ENCODE data around the gene PTK7. TPM values are rescaled to one million over a fixed set of nuclear protein-coding genes. Genes with fewer than 3 reads are reported as not detected.

Gene PTK7
- total and polyA plus RNA-seq, 2 donors (not counting 3 experiments of a cell fraction or from before 2014, with no cell fraction given), result 41.9 to 65.6 TPM

DNA sequence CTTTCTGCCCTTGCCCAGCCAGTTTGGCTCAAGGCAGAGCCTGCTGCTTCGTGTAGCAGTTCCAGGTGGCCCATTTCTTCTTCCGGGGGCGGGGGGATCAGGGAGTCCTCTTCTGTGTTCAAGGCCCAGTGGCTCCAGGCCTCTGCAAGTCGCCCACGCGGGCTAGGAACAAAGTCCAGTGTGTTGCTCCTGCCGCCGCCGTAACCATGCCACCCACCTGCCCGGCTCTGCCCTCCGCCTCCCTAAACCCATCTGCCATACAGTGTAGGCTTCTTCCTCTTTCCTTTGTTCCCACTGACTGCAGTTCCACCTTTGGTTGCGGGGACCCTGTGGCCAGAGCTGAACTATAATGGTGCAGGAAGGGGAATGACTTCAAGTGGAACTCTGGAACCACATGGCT is 51.1 kb downstream of the PTK7 start:
- no peak for TF ChIP-seq EZH2 (IDR thresholded peaks at IDR 0.05; ENCODE audit: borderline replicate concordance, low read depth, low read length, severe bottlenecking)
- TF ChIP-seq POLR2A (IDR thresholded peaks at IDR 0.05; ENCODE audit: low read depth, low read length), result no peak
- no peak for TF ChIP-seq FOS (IDR thresholded peaks at IDR 0.05; ENCODE audit: borderline replicate concordance, insufficient read depth, low read length)
- TF ChIP-seq, protein P1, sequence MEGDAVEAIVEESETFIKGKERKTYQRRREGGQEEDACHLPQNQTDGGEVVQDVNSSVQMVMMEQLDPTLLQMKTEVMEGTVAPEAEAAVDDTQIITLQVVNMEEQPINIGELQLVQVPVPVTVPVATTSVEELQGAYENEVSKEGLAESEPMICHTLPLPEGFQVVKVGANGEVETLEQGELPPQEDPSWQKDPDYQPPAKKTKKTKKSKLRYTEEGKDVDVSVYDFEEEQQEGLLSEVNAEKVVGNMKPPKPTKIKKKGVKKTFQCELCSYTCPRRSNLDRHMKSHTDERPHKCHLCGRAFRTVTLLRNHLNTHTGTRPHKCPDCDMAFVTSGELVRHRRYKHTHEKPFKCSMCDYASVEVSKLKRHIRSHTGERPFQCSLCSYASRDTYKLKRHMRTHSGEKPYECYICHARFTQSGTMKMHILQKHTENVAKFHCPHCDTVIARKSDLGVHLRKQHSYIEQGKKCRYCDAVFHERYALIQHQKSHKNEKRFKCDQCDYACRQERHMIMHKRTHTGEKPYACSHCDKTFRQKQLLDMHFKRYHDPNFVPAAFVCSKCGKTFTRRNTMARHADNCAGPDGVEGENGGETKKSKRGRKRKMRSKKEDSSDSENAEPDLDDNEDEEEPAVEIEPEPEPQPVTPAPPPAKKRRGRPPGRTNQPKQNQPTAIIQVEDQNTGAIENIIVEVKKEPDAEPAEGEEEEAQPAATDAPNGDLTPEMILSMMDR (IDR thresholded peaks at IDR 0.05; ENCODE audit: extremely low read depth in 1 of 2, insufficient read depth in 1 of 2, low read depth in 1 of 2, low read length in 2 of 2), result no peak
- no peak for TF ChIP-seq JUN (IDR thresholded peaks at IDR 0.05; ENCODE audit: borderline replicate concordance, insufficient read depth, insufficient read length, low read depth)
- TF ChIP-seq, protein P2, sequence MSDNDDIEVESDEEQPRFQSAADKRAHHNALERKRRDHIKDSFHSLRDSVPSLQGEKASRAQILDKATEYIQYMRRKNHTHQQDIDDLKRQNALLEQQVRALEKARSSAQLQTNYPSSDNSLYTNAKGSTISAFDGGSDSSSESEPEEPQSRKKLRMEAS (IDR thresholded peaks at IDR 0.05; ENCODE audit: insufficient read depth, insufficient read length), result no peak
- TF ChIP-seq MYC (IDR thresholded peaks at IDR 0.05; ENCODE audit: low read depth, low read length), result no peak
- no peak for TF ChIP-seq POLR2AphosphoS5 (IDR thresholded peaks at IDR 0.05; ENCODE audit: insufficient read depth, low read depth, low read length)
- TF ChIP-seq GATA2 (IDR thresholded peaks at IDR 0.05; ENCODE audit: insufficient read depth, insufficient read length, low read depth, low read length), result no peak
- no peak overlapping the region for H3K9ac ChIP-seq (replicated peaks; ENCODE audit: extremely low read depth, insufficient read depth, low read length)
- CTCF ChIA-PET, result interaction anchor here (5.7 kb wide), 1 partner anchor 16 kb away, joined by 19 read pairs; no protein-coding TSS in a partner anchor
- no peaks in the 10 kb centered on the region for H3K79me2 ChIP-seq (ENCODE audit: control insufficient read depth, insufficient read depth, low read length)
- H3K9me1 ChIP-seq (replicated peaks; ENCODE audit: control insufficient read depth, extremely low read depth, insufficient read depth, low read length), result no peaks in the 10 kb centered on the region
- H3K36me3 ChIP-seq (ENCODE audit: control insufficient read depth in 2 of 2, extremely low read depth in 1 of 2, insufficient read depth in 2 of 2, low read length in 2 of 2), result no peaks in the 10 kb centered on the region
- dilution Hi-C loops (cut with MboI; ENCODE audit: extremely low pct_ligation_motif_present, low sequenced_read_pairs) (no loop called here), intact Hi-C loops (cut with micrococcal nuclease) (loop anchor here (5.0 kb wide), 2 partner anchors 120 to 225 kb away; no protein-coding TSS in a partner anchor)
- no peaks in the 10 kb centered on the region for H3K9me3 ChIP-seq (replicated peaks; ENCODE audit: control insufficient read depth, insufficient read depth, low read length)
- H4K20me1 ChIP-seq (replicated peaks; ENCODE audit: control insufficient read depth, extremely low read depth, insufficient read depth, low read length), result no peaks in the 10 kb centered on the region
- POLR2A ChIA-PET, result no interaction called here
- no peaks in the 10 kb centered on the region for H3K27me3 ChIP-seq (ENCODE audit: control insufficient read depth in 2 of 2, insufficient read depth in 2 of 2, low read length in 2 of 2)
- H3K27ac ChIP-seq (ENCODE audit: insufficient read depth, low read depth, low read length), result no peak overlapping the region
- H3K4me3 ChIP-seq (replicated peaks in 1 of 3; ENCODE audit: insufficient read depth in 1 of 3, low read depth in 1 of 3, low read length in 3 of 3), result no peak overlapping the region
- H3K4me2 ChIP-seq (ENCODE audit: insufficient read depth, low read length), result no peak overlapping the region
- no TSS peak for BruUV-seq (replicated peaks)
- no peak overlapping the region for H2AFZ ChIP-seq (ENCODE audit: low read depth, low read length)
- no peak for DNase-seq (ENCODE audit: low read depth, low spot score)
- FAIRE-seq, result no peak
- no peaks in the 10 kb centered on the region for H3K4me1 ChIP-seq (ENCODE audit: control insufficient read depth, extremely low read depth, insufficient read depth, low read length)
